Measurements from ENCODE around the gene VSX1.

The VSX1 gene

GRCh38 chr20:25085756-25086495, 4.0 kb upstream of the VSX1 start:
- no peak for DNase-seq

DNA sequence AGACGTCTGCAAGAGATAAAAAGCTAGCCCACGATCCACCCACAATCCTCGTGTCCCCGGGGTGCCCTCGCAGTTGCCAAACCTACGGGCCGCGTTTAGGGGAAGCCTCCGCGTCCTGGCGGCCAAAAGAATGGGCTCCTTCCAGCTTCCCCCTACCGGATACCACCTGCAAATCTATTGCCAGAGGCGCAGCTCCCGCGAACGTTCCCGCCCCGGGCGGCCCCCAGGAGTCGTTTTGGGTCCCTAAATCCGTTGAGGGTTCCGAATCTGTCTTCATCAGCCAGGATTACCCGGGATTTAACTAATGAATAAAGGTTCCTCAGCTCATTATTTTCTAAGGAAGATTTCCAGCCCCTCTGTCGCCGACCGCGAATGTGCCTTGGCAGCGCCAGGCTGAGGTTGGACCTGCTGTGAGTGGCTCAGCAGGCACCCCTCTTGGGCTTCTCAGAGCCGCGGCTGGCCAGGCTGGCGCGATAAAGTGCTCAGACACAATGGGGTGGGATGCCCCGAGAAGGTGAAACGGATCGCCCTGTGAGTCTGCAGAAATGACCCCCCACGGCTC, 2.8 kb upstream of the VSX1 start:
- peak; percentile 19 for DNase-seq

GRCh38 chr20:25083773-25084625, 2.1 kb upstream of the VSX1 start:
- DNase-seq, result no peak

GRCh38 chr20:25083141-25083772, 1.3 kb upstream of the VSX1 start:
- no peak for DNase-seq

DNA sequence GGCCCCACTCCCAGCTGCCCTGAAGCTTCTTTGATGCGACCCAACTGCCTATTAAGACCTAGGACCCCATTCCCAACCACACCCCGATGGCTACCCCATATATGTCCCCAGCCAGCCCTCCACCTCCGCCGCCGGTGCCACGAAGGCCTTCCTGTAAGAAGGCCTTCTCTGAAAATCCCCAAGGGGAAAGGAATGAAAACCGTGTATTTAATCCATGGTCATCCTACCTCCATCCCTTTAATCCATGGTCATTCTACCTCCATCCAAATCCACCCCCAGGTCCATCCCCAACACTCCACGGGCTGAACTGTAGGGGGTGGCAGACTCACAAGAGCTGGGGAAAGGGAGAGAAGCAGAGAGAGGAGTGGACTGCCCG, 545 bp upstream of the VSX1 start:
- no peak for DNase-seq

DNA sequence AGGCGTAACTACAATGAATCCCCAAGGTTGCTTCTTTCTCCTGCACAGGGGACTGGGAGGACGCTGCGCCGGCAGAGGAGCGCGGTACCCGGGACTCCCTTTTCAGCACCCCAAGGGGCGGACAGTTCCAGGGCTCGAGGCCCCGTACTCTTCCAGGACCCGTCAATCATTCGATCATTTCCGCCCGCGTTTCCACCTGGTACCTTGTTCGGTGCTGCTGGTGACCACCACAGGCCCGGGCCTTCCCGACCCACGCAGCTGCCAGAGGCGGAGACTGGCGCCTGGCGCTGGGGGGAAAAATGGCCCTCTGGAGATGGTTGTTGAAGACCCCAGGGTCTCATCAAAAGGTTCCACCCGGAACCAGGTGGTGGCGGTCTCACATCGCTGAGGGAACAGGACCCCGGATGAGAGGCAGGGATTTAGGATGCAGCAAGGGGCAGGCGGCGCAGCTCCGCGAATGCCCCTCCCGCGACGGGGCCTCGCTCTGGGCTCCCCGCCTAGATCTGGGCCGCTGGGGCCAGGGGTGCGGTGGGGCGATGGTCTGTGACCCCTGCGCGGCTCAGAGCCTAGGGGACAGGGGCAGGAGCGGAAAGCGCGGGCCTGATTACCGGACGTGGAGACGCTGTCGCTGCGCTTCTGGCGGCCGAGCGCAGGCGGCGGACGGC, 744 bp downstream of the VSX1 start:
- DNase-seq, result peak; percentile 52

- no peak for DNase-seq
Observed at GRCh38 chr20:25079171-25079570, 2.8 kb downstream of the VSX1 start.

- DNase-seq, result no peak
Observed at GRCh38 chr20:25078662-25079061, 3.3 kb downstream of the VSX1 start.

DNA sequence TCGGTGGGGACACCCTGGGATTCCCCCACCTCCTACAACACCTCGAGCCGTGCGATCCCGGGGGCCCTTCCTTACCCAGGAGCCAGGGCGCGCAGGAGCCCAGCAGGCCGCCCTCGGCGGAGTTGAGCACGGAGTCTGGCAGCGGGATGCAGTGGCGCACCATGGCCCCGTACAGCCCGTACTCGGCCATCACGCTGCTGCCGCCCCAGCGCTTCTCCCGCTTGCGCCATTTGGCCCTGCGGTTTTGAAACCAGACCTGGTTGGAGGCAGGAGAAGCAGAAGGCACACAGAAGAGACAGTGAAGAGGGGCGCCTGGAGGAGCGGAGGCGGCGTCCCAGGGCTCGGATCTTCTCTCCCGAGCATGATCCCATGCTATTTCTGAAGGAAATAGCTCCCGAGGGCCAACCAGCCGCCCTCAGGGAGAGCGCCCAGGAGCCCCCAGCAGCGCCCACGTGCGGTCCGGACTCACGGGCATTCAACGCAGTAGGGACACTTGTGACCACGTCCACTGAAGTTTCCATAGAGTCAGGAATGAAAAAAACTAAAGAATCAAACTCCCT, 4.3 kb downstream of the VSX1 start:
- no peak for DNase-seq

DNA sequence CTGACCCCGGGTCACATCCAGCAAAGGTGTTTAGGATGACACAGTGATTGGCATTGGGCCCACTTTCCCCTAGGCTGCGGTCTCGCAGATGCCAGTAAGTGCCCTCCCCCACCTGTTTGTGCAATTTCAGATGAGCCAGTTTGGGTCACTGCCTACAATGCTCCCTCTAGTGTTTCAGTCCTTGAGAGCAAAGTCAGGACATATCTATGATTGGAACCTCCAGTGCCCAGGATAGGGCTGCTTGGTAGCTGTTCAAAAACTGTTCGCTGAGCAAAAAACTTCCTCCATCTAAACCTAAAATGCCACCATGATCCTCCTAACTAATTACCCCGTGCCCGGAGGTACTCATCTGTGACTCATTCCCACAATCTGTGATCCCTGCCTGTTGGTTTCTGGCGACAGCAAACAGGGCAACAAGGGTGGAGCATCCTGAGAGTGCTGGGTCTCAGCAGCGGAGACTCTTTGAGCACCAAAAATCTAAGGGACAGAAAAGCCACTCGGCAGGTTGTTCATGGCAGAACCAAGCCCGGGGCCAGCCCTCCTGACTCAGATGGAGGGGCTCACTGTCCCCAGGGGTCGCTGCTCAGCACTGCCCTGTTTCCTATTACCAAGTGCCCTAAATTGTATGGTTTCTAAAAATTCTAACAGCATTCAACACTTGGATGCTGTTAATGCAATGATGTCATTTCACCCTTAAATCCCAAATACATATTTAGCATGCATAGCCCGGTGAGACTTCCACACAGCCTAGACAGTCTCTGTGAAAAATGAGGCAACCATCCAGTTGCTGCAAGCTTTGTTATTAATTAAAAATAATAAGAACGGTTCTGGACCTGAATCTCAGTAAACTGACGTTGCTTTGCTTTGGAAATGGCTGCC, 5.0 kb downstream of the VSX1 start:
- peak; percentile 17 for DNase-seq

DNA sequence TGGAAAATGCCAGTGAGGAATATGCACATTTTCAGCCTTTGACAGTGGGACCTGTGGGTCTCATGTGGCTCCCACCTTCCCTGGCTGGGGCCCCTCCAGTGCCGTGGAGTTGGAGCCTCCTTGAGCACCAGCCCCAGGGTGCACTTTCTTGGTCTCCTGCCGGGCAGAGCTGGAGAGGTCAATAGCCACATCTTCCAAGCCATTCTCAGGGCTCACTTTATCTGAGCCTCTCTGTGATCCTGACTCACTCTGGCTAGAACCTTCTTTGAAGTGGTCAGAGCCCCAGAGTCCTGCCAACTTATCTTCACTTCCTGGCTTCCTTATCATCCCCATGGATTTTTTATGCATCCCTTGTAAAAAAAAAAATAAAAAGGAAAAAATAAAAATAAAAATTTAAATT, 5.7 kb downstream of the VSX1 start:
- DNase-seq, result no peak

DNA sequence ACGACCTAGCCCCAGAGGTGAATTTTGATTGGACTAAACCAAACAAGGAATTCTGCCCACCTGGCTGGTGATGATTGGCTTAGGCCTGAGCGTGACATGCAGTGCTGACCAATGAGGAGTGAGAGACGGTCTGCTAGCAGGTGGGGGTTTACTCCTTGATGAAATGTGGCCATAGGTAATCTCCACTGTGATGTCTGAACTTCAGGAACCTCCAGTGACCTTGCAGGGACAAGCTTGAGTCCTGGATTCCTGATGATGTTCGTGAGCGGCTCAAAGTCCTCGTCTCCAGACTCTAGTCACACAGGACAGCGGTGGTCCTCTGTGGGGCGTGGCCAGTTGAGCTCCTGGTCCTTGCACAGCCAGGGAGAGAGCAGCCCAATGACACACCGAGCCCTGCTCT, 8.4 kb downstream of the VSX1 start:
- no peak for DNase-seq

DNA sequence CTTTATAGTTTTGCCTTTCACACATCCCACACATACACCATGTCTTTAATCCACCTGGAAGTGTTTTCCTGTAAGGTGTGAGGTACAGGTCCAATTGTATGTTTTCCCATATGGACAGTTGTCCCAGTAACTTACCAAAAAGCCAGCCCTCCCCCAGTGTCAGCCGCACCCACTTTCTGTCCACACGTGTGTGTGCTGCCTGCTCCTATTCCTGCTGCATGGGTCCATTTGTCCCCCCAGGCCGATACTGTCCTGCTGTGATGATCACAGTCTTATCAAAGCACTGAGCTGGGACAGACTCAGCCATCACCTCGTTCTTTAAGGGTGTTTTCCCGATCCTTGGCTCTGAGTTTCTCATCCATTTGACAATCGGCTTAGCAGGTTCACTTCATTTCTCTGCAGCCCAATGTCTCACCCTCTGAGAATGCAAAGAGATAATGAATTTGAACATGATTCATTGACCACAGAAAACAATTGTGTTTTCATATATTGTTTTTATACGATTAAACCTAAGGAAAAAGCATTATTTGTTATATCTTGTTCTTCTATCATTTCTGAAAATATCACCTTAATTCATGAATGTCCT, 9.6 kb downstream of the VSX1 start:
- DNase-seq, result no peak

DNA sequence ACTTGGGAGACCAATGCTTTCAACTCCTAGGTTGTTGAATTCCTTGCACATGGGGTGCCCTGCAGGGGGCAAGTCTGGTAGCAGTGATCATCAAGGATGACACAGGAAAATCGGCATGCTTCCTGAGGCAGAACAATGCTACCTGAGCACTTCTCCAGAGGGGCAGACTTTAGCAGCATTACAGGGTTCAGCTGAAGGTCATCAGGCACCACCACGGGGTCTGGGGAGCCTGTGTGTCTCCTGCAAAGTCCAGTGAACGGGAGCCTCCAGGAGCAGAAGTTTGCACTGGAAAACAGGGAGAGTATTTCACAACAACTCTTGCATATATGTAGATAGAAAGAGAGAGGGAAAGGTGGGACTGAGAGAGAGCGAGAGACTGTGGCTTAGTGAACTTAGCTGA, 10.2 kb downstream of the VSX1 start:
- DNase-seq, result no peak

GRCh38 chr20:25070821-25071473, 11.0 kb downstream of the VSX1 start:
- no peak for DNase-seq

DNA sequence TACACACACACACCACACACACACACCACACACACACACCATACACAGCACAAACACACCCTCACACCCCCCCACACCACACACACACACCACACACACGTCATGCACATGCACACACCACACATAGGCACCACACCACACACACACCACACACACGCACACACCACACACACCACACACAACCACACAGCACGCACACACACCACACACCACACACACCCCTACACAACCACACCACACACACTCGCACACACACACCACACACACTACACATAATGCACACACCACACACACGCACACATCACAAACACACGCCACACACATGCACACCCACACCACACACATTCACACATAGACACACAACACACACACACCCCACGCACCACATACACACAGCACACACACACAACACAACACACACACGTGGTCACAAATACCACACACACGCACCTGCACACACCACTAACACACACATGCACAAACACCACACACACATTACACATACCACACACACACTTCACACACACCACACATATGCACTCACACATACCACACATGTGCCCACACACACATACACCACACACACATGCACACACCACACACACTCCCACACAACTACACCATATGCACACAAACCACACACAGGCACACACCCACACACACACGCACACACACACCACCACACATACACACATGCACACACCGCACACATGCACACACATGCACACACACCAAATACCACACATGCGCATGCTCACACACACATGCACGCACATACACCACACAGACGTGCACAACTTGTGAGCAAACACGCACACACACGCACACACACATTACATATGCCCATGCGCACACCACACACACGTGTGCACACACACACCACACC, 14.6 kb downstream of the VSX1 start:
- DNase-seq, result no peak

DNA sequence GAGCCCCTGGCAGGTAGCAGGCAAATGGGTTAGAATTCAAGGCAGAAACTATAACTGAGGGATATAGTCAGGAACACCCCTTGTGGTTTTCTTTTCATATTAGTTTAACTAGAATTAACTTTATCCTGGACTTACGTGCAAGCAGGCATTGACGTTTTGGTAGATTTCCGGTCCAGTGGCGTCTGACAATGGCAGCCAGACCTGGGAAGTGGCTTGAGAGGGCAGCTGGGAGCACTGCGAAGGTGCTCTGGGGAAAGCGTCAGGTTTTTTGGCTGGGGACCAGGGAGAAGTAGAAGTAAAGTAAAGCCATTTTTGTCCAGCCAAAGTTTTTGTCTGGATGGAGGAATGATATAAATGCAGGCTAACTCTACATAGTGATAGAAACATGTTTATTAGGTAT, 15.6 kb downstream of the VSX1 start:
- no peak for DNase-seq

GRCh38 chr20:25065625-25066338, 16.2 kb downstream of the VSX1 start:
- peak; percentile 82 for DNase-seq

GRCh38 chr20:25065072-25065624, 16.8 kb downstream of the VSX1 start:
- no peak for DNase-seq
